ENCODE results near the gene SLC24A5. TPM values are rescaled to one million over a fixed set of nuclear protein-coding genes. Genes with fewer than 3 reads are reported as not detected.

Gene SLC24A5
- total RNA-seq, 5 donors from 2014 or later (not counting 1 experiment from before 2014, with no cell fraction given): not detected

DNA sequence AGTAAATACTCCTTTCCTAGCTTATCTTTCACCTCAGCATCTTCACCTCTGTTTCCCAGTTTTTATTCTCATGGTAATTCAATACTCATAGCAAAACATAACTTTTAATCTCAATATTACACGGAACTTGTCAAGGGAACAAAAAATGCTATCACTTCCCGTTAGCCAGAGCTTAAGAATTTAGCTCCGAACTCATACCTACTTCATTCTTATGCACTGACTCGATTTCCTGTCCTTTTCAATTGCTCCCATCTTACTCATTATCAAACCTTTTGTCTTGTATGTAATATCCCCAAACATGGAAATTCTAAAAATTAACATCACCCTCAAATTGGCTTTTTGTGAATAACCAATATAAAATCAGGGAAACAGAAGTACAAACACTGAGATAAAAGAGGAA is 29.1 kb downstream of the SLC24A5 start:
- Histone ChIP-seq H3K27ac (ENCODE audit: low read length) (no peak overlapping the region), H3K36me3 (ENCODE audit: control insufficient read depth in 2 of 2, extremely low read depth in 1 of 2, insufficient read depth in 1 of 2, low read length in 1 of 2) (peaks cover 0 to 7% of the 10 kb centered on the region in 2 donors), H3K4me1 (ENCODE audit: control insufficient read depth in 1 of 2, extremely low read depth in 1 of 2, insufficient read depth in 2 of 2, low read length in 2 of 2) (no peaks in the 10 kb centered on the region), H3K4me3 (ENCODE audit: control insufficient read depth in 1 of 2, extremely low read depth in 1 of 2, low read length in 1 of 2) (no peak overlapping the region), H3K9me3 (no peaks in the 10 kb centered on the region), H3K27me3 (replicated peaks in 1 of 2; ENCODE audit: control insufficient read depth in 2 of 2, extremely low read depth in 1 of 2, insufficient read depth in 2 of 2, low read length in 1 of 2) (no peaks in the 10 kb centered on the region)
- Mint-ChIP-seq H3K36me3 (peaks cover 28% of the 10 kb centered on the region), H3K27ac (no peak overlapping the region), H3K27me3 (no peaks in the 10 kb centered on the region), H3K4me3 (no peak overlapping the region), H3K4me1 (no peaks in the 10 kb centered on the region), H3K9me3 (no peaks in the 10 kb centered on the region)
- ChIA-PET CTCF (no interaction called here), POLR2A (interaction anchor here (0.6 to 0.7 kb wide), 3 partner anchors 17 to 837 kb away, joined by 3 read pairs; no protein-coding TSS in a partner anchor)
- DNase-seq (no peak), ATAC-seq (replicated peaks in 1 of 4) (no peak)
- 84% methylated on average over 4 of the region's 4 CpGs for WGBS (ENCODE audit: insufficient coverage)

GRCh38 chr15:48153526-48153925 is 32.7 kb downstream of the SLC24A5 start:
- POLR2A ChIA-PET: no interaction called here
- Mint-ChIP-seq H3K9me3 (no peaks in the 10 kb centered on the region), H3K27ac (no peak overlapping the region), H3K36me3 (peaks cover 30% of the 10 kb centered on the region), H3K27me3 (no peaks in the 10 kb centered on the region), H3K4me1 (no peaks in the 10 kb centered on the region), H3K4me3 (no peak overlapping the region)
- no CpG with 5 or more reads among the region's 2 CpGs for WGBS (ENCODE audit: insufficient coverage)
- Histone ChIP-seq H3K27ac (ENCODE audit: low read length) (no peak overlapping the region), H3K4me1 (ENCODE audit: control insufficient read depth in 1 of 2, extremely low read depth in 1 of 2, insufficient read depth in 2 of 2, low read length in 2 of 2) (no peaks in the 10 kb centered on the region), H3K9me3 (no peaks in the 10 kb centered on the region), H3K27me3 (replicated peaks in 1 of 2; ENCODE audit: control insufficient read depth in 2 of 2, extremely low read depth in 1 of 2, insufficient read depth in 2 of 2, low read length in 1 of 2) (no peaks in the 10 kb centered on the region), H3K36me3 (ENCODE audit: control insufficient read depth in 2 of 2, extremely low read depth in 1 of 2, insufficient read depth in 1 of 2, low read length in 1 of 2) (peaks cover 0 to 7% of the 10 kb centered on the region in 2 donors), H3K4me3 (ENCODE audit: control insufficient read depth in 1 of 2, extremely low read depth in 1 of 2, low read length in 1 of 2) (no peak overlapping the region)
- CTCF ChIA-PET: no interaction called here
- DNase-seq (no peak), ATAC-seq (replicated peaks in 1 of 4) (no peak)

GRCh38 chr15:48168616-48169015 is 47.8 kb downstream of the SLC24A5 start:
- Mint-ChIP-seq H3K36me3 (peaks cover 21% of the 10 kb centered on the region), H3K9me3 (peaks cover 0 to 6% (median 2%) of the 10 kb centered on the region in 3 donors), H3K27ac (no peak overlapping the region), H3K4me3 (no peak overlapping the region), H3K4me1 (peaks cover 0 to 4% (median 0%) of the 10 kb centered on the region in 3 donors), H3K27me3 (no peaks in the 10 kb centered on the region)
- Histone ChIP-seq H3K27ac (ENCODE audit: low read length) (no peak overlapping the region), H3K9me3 (no peaks in the 10 kb centered on the region), H3K4me3 (ENCODE audit: control insufficient read depth in 1 of 2, extremely low read depth in 1 of 2, low read length in 1 of 2) (no peak overlapping the region), H3K36me3 (ENCODE audit: control insufficient read depth in 2 of 2, extremely low read depth in 1 of 2, insufficient read depth in 1 of 2, low read length in 1 of 2) (no peaks in the 10 kb centered on the region), H3K27me3 (replicated peaks in 1 of 2; ENCODE audit: control insufficient read depth in 2 of 2, extremely low read depth in 1 of 2, insufficient read depth in 2 of 2, low read length in 1 of 2) (no peaks in the 10 kb centered on the region), H3K4me1 (ENCODE audit: control insufficient read depth in 1 of 2, extremely low read depth in 1 of 2, insufficient read depth in 2 of 2, low read length in 2 of 2) (no peaks in the 10 kb centered on the region)
- DNase-seq (no peak), ATAC-seq (replicated peaks in 1 of 4) (no peak)
- ChIA-PET POLR2A (no interaction called here), CTCF (no interaction called here)
- WGBS (ENCODE audit: insufficient coverage): no CpG with 5 or more reads among the region's 3 CpGs

GRCh38 chr15:48170981-48171380 is 50.2 kb downstream of the SLC24A5 start:
- no peaks in the 10 kb centered on the region for H3K27me3 ChIP-seq (replicated peaks in 1 of 2; ENCODE audit: control insufficient read depth in 2 of 2, extremely low read depth in 1 of 2, insufficient read depth in 2 of 2, low read length in 1 of 2)
- no peak for DNase-seq
- H3K4me3 ChIP-seq (ENCODE audit: control insufficient read depth in 1 of 2, extremely low read depth in 1 of 2, low read length in 1 of 2): no peak overlapping the region
- Mint-ChIP-seq H3K9me3 (peaks cover 0 to 6% (median 2%) of the 10 kb centered on the region in 3 donors), H3K4me3 (no peak overlapping the region), H3K4me1 (peaks cover 4 to 6% (median 4%) of the 10 kb centered on the region in 3 donors), H3K27ac (no peak overlapping the region), H3K36me3 (peaks cover 21% of the 10 kb centered on the region), H3K27me3 (no peaks in the 10 kb centered on the region)
- H3K9me3 ChIP-seq: no peaks in the 10 kb centered on the region
- no peak for ATAC-seq (replicated peaks in 1 of 4)
- no peak overlapping the region for H3K27ac ChIP-seq (ENCODE audit: low read length)
- H3K4me1 ChIP-seq (ENCODE audit: control insufficient read depth in 1 of 2, extremely low read depth in 1 of 2, insufficient read depth in 2 of 2, low read length in 2 of 2): no peaks in the 10 kb centered on the region
- POLR2A ChIA-PET: no interaction called here
- H3K36me3 ChIP-seq (ENCODE audit: control insufficient read depth in 2 of 2, extremely low read depth in 1 of 2, insufficient read depth in 1 of 2, low read length in 1 of 2): no peaks in the 10 kb centered on the region
- CTCF ChIA-PET: no interaction called here
- WGBS (ENCODE audit: insufficient coverage): no CpG with 5 or more reads among the region's 1 CpG

DNA sequence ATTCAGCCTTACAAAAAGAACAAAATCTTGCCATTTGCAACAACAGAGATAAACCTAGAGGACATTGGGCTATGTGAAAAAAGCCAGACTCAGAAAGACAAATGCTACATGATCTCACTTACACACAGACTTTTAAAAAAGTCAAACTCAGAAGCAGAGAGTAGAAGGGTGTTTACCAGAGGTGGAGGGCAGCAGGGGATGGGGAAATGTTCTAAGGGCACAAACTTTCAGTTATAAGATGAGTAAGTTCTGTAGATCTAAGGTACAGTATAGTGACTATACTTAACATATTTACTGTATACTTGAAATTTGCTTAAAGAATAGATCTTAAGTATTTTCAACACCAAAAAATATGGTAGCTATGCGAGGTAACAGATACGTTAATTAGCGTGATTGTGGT is 54.3 kb downstream of the SLC24A5 start:
- ChIA-PET CTCF (no interaction called here), POLR2A (no interaction called here)
- H3K4me3 ChIP-seq (ENCODE audit: control insufficient read depth in 1 of 2, extremely low read depth in 1 of 2, low read length in 1 of 2): no peak overlapping the region
- Mint-ChIP-seq H3K27ac (no peak overlapping the region), H3K4me1 (peaks cover 18 to 20% (median 20%) of the 10 kb centered on the region in 3 donors), H3K4me3 (no peak overlapping the region), H3K36me3 (peaks cover 3% of the 10 kb centered on the region), H3K9me3 (peaks cover 0 to 6% (median 2%) of the 10 kb centered on the region in 3 donors), H3K27me3 (peaks cover 3 to 17% of the 10 kb centered on the region in 2 donors)
- DNase-seq (no peak), ATAC-seq (replicated peaks in 1 of 4) (no peak)
- peaks cover 0 to 6% of the 10 kb centered on the region in 2 experiments for H3K27me3 ChIP-seq (replicated peaks in 1 of 2; ENCODE audit: control insufficient read depth in 2 of 2, extremely low read depth in 1 of 2, insufficient read depth in 2 of 2, low read length in 1 of 2)
- WGBS (ENCODE audit: insufficient coverage): no CpG with 5 or more reads among the region's 3 CpGs
- H3K9me3 ChIP-seq: no peaks in the 10 kb centered on the region
- H3K4me1 ChIP-seq (ENCODE audit: control insufficient read depth in 1 of 2, extremely low read depth in 1 of 2, insufficient read depth in 2 of 2, low read length in 2 of 2): peaks cover 0 to 9% of the 10 kb centered on the region in 2 experiments
- H3K27ac ChIP-seq (ENCODE audit: low read length): no peak overlapping the region
- H3K36me3 ChIP-seq (ENCODE audit: control insufficient read depth in 2 of 2, extremely low read depth in 1 of 2, insufficient read depth in 1 of 2, low read length in 1 of 2): no peaks in the 10 kb centered on the region

- POLR2A ChIA-PET: no interaction called here
- Mint-ChIP-seq H3K9me3 (peaks cover 0 to 6% (median 2%) of the 10 kb centered on the region in 3 donors), H3K36me3 (peaks cover 3% of the 10 kb centered on the region), H3K4me1 (peaks cover 18 to 20% (median 20%) of the 10 kb centered on the region in 3 donors), H3K4me3 (no peak overlapping the region), H3K27ac (no peak overlapping the region), H3K27me3 (peaks cover 3 to 18% of the 10 kb centered on the region in 2 donors)
- peaks cover 0 to 9% of the 10 kb centered on the region in 2 experiments for H3K4me1 ChIP-seq (ENCODE audit: control insufficient read depth in 1 of 2, extremely low read depth in 1 of 2, insufficient read depth in 2 of 2, low read length in 2 of 2)
- no peak overlapping the region for H3K4me3 ChIP-seq (ENCODE audit: control insufficient read depth in 1 of 2, extremely low read depth in 1 of 2, low read length in 1 of 2)
- no peaks in the 10 kb centered on the region for H3K9me3 ChIP-seq
- peaks cover 0 to 6% of the 10 kb centered on the region in 2 experiments for H3K27me3 ChIP-seq (replicated peaks in 1 of 2; ENCODE audit: control insufficient read depth in 2 of 2, extremely low read depth in 1 of 2, insufficient read depth in 2 of 2, low read length in 1 of 2)
- no CpG with 5 or more reads among the region's 4 CpGs for WGBS (ENCODE audit: insufficient coverage)
- CTCF ChIA-PET: no interaction called here
- no peak overlapping the region for H3K27ac ChIP-seq (ENCODE audit: low read length)
- no peaks in the 10 kb centered on the region for H3K36me3 ChIP-seq (ENCODE audit: control insufficient read depth in 2 of 2, extremely low read depth in 1 of 2, insufficient read depth in 1 of 2, low read length in 1 of 2)
- DNase-seq: no peak
- no peak for ATAC-seq (replicated peaks in 1 of 4)
These were observed 55.3 kb downstream of the SLC24A5 start for GRCh38 chr15:48176112-48176511.

Measured in T-cell (primary cell).